ENCODE data around the gene TMEM132D. TPM values are rescaled to one million over a fixed set of nuclear protein-coding genes. Genes with fewer than 3 reads are reported as not detected.

The TMEM132D gene
- polyA plus RNA-seq, 1 donor from 2014 or later, result 1.3 TPM

DNA sequence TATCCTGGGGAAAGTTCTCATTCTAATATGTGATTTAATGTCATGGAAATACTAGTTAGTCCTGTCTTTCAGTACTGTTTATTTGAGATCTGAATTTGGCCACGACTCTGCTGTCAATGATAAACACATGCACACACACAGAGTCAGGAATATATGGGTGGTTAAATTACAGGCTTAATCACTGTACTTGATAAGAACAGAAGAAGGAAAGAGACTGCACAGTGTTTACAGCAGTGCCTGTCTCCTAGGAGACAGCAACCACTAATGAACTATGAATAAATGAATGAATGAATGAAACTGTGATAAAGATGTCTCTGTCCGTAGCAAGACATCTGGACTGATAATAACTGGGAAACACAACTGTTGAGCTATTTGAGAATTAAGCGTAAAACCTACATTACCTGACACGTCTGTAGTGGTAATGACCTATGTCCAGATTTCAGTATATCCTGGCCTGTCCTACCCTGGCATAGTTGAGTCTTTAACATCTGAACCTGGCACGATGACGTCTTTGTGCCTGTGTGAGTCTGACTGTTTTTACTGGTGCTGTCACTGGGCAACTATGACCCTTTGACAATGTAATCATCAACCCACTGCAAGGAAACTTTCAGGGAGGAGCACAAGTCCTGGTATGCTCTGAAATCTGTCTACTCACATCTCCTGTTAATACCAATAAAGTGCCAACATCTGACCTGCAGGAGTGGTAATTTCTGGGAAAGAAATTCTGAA, 524.6 kb downstream of the TMEM132D start:
- Histone ChIP-seq H2AFZ (ENCODE audit: low read depth, low read length) (no peak overlapping the region), H3K27ac (ENCODE audit: low read length) (no peak overlapping the region), H3K4me3 (ENCODE audit: low read length) (no peak overlapping the region), H3K9ac (ENCODE audit: low read length) (no peak overlapping the region), H3K27me3 (ENCODE audit: insufficient read depth, low read depth, low read length) (no peaks in the 10 kb centered on the region), H3F3A (ENCODE audit: insufficient read depth, low read length, poor library complexity, severe bottlenecking) (peaks cover 3% of the 10 kb centered on the region), H4K20me1 (ENCODE audit: insufficient read depth) (no peaks in the 10 kb centered on the region), H3K9me2 (ENCODE audit: insufficient read depth, low read length) (no peaks in the 10 kb centered on the region), H3K4me2 (ENCODE audit: low read length) (no peak overlapping the region), H3K36me3 (ENCODE audit: insufficient read depth, low read length) (no peaks in the 10 kb centered on the region), H3K79me2 (replicated peaks; ENCODE audit: insufficient read depth, low read length) (no peaks in the 10 kb centered on the region), H3K9me3 (ENCODE audit: low read length) (no peaks in the 10 kb centered on the region)
- TF ChIP-seq, protein P1, sequence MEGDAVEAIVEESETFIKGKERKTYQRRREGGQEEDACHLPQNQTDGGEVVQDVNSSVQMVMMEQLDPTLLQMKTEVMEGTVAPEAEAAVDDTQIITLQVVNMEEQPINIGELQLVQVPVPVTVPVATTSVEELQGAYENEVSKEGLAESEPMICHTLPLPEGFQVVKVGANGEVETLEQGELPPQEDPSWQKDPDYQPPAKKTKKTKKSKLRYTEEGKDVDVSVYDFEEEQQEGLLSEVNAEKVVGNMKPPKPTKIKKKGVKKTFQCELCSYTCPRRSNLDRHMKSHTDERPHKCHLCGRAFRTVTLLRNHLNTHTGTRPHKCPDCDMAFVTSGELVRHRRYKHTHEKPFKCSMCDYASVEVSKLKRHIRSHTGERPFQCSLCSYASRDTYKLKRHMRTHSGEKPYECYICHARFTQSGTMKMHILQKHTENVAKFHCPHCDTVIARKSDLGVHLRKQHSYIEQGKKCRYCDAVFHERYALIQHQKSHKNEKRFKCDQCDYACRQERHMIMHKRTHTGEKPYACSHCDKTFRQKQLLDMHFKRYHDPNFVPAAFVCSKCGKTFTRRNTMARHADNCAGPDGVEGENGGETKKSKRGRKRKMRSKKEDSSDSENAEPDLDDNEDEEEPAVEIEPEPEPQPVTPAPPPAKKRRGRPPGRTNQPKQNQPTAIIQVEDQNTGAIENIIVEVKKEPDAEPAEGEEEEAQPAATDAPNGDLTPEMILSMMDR (IDR thresholded peaks at IDR 0.05; ENCODE audit: poor library complexity, severe bottlenecking), result no peak
- TF ChIP-seq, protein P2, sequence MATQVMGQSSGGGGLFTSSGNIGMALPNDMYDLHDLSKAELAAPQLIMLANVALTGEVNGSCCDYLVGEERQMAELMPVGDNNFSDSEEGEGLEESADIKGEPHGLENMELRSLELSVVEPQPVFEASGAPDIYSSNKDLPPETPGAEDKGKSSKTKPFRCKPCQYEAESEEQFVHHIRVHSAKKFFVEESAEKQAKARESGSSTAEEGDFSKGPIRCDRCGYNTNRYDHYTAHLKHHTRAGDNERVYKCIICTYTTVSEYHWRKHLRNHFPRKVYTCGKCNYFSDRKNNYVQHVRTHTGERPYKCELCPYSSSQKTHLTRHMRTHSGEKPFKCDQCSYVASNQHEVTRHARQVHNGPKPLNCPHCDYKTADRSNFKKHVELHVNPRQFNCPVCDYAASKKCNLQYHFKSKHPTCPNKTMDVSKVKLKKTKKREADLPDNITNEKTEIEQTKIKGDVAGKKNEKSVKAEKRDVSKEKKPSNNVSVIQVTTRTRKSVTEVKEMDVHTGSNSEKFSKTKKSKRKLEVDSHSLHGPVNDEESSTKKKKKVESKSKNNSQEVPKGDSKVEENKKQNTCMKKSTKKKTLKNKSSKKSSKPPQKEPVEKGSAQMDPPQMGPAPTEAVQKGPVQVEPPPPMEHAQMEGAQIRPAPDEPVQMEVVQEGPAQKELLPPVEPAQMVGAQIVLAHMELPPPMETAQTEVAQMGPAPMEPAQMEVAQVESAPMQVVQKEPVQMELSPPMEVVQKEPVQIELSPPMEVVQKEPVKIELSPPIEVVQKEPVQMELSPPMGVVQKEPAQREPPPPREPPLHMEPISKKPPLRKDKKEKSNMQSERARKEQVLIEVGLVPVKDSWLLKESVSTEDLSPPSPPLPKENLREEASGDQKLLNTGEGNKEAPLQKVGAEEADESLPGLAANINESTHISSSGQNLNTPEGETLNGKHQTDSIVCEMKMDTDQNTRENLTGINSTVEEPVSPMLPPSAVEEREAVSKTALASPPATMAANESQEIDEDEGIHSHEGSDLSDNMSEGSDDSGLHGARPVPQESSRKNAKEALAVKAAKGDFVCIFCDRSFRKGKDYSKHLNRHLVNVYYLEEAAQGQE (IDR thresholded peaks at IDR 0.05; ENCODE audit: borderline replicate concordance), result no peak
- no peak for TF ChIP-seq TAF1 (IDR thresholded peaks at IDR 0.05; ENCODE audit: low read depth)

DNA sequence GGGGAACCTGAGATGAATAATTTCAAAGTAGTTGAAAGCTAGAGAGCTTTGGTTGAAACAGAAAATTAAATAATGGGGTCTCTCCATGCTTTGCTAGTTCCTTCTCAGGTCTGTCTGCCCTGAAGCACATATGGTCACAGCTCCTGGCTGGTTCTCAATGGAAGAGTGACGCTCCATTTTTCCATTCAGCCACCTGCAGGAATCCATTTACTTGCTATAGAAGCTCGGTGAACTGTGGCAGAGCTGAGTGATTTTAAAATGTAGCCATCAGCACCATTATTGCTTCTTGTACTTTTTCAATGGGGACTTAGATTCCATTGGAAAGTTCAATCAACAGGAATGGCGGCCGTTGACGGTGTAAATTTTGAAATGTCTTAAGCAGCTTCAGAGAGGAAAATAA, 525.3 kb downstream of the TMEM132D start:
- H3K9me3 ChIP-seq (ENCODE audit: low read length), result no peaks in the 10 kb centered on the region
- H2AFZ ChIP-seq (ENCODE audit: low read depth, low read length), result no peak overlapping the region
- H3K27me3 ChIP-seq (ENCODE audit: insufficient read depth, low read depth, low read length), result no peaks in the 10 kb centered on the region
- H3K36me3 ChIP-seq (ENCODE audit: insufficient read depth, low read length), result no peaks in the 10 kb centered on the region
- TF ChIP-seq EZH2 (IDR thresholded peaks at IDR 0.05; ENCODE audit: borderline replicate concordance, insufficient read depth, low read length, poor library complexity, severe bottlenecking) (no peak), RAD21 (conservative IDR thresholded peaks at IDR 0.05) (no peak), EP300 (conservative IDR thresholded peaks at IDR 0.05; ENCODE audit: poor library complexity, severe bottlenecking) (no peak), POLR2AphosphoS5 (IDR thresholded peaks at IDR 0.05) (no peak), SMC3 (conservative IDR thresholded peaks at IDR 0.05; ENCODE audit: poor library complexity) (no peak), MXI1 (conservative IDR thresholded peaks at IDR 0.05; ENCODE audit: poor library complexity, severe bottlenecking) (no peak)
- TF ChIP-seq, protein P2 (IDR thresholded peaks at IDR 0.05; ENCODE audit: borderline replicate concordance), result no peak
- H3K27ac ChIP-seq (ENCODE audit: low read length), result no peak overlapping the region
- H3K9ac ChIP-seq (ENCODE audit: low read length), result no peak overlapping the region
- no peaks in the 10 kb centered on the region for H4K20me1 ChIP-seq (ENCODE audit: insufficient read depth)
- no peaks in the 10 kb centered on the region for H3K79me2 ChIP-seq (replicated peaks; ENCODE audit: insufficient read depth, low read length)
- peaks cover 3% of the 10 kb centered on the region for H3F3A ChIP-seq (ENCODE audit: insufficient read depth, low read length, poor library complexity, severe bottlenecking)
- H3K9me2 ChIP-seq (ENCODE audit: insufficient read depth, low read length), result no peaks in the 10 kb centered on the region
- H3K4me3 ChIP-seq (ENCODE audit: low read length), result no peak overlapping the region
- no peak overlapping the region for H3K4me2 ChIP-seq (ENCODE audit: low read length)

Data from neural cell (in vitro differentiated cells).